ENCODE results near the gene ST6GAL1. TPM values are rescaled to one million over a fixed set of nuclear protein-coding genes. Genes with fewer than 3 reads are reported as not detected.

Gene ST6GAL1
- total and polyA plus RNA-seq, 2 of the 13 experiments (the other 11 are each of a cell fraction or from before 2014, with no cell fraction given): 79.9 to 164 TPM

GRCh38 chr3:187039723-187040414 is 109.5 kb downstream of the ST6GAL1 start (continued):
- TF ChIP-seq TERF1 (CRISPR knock-in tag; IDR thresholded peaks at IDR 0.05): no peak
- TF ChIP-seq NFE2 (CRISPR knock-in tag; IDR thresholded peaks at IDR 0.05): no peak
- no peak for TF ChIP-seq ZNF616 (CRISPR knock-in tag; IDR thresholded peaks at IDR 0.05; ENCODE audit: low read depth)
- no peak for TF ChIP-seq PBX3 (CRISPR knock-in tag; IDR thresholded peaks at IDR 0.05; ENCODE audit: borderline replicate concordance)
- no peak; the same call in 1 of the 2 replicates for TF ChIP-seq AFF4 (CRISPR knock-in tag; IDR thresholded peaks at IDR 0.05)
- TF ChIP-seq ETV6 (CRISPR knock-in tag; conservative IDR thresholded peaks at IDR 0.05): no peak
- no peak for TF ChIP-seq REL (CRISPR knock-in tag; conservative IDR thresholded peaks at IDR 0.05)
- no peak; the same call in 1 of the 2 replicates for TF ChIP-seq MBD4 (IDR thresholded peaks at IDR 0.05; ENCODE audit: borderline replicate concordance, low read length)
- TF ChIP-seq SP4 (CRISPR knock-in tag; IDR thresholded peaks at IDR 0.05): no peak
- no peak for TF ChIP-seq ZNF788 (CRISPR knock-in tag; IDR thresholded peaks at IDR 0.05; ENCODE audit: borderline replicate concordance)
- no peak for TF ChIP-seq KDM5A (IDR thresholded peaks at IDR 0.05; ENCODE audit: borderline replicate concordance, low read length)
- no peak for TF ChIP-seq ASH2L (IDR thresholded peaks at IDR 0.05; ENCODE audit: insufficient read length, low read depth, low read length)
- TF ChIP-seq POGK (CRISPR knock-in tag; conservative IDR thresholded peaks at IDR 0.05): no peak
- TF ChIP-seq ZNF687 (CRISPR knock-in tag; IDR thresholded peaks at IDR 0.05): peak; percentile 71
- peak; percentile 27; the same call in 1 of the 2 replicates for TF ChIP-seq POLR2G (IDR thresholded peaks at IDR 0.05; ENCODE audit: low read depth, low read length)

All from HepG2 (cell line).